Common myeloid progenitor, CD34-positive (primary cell): ENCODE data around the gene MRE11. TPM values are rescaled to one million over a fixed set of nuclear protein-coding genes. Genes with fewer than 3 reads are reported as not detected.

ENCODE experiments used
- CTCF ChIA-PET: fragments of 350-600 bp; sonication (Branson Sonifier 250); formaldehyde crosslinking; loops from one replicate; lab custom pipeline; 2021; ENCODE audit warnings: antibody characterized with exemption; lab: Charles Lee
- POLR2A ChIA-PET: fragments of 350-600 bp; sonication (Branson Sonifier 250); formaldehyde crosslinking; loops from one replicate; lab custom pipeline; 2021; ENCODE audit warnings: antibody characterized with exemption; lab: Charles Lee
- DNase-seq, 3 donors: peaks; one replicate each; pipeline versions ENCODE4 v3.0.0 to v3.0.0-alpha.2; 2013
- H3K27ac ChIP-seq, 2 experiments: 1 replicate in 1 of 2; 2 replicates in 1 of 2; pipeline ENCODE4 v1.7.0; 2013; ENCODE audit warnings: inconsistent platforms in 2 of 2, low read length in 2 of 2, mild to moderate bottlenecking in 2 of 2, low read depth in 1 of 2, moderate library complexity in 1 of 2; ENCODE audit not compliant: severe bottlenecking in 2 of 2, insufficient read depth in 1 of 2, poor library complexity in 1 of 2
- H3K27me3 ChIP-seq, 5 experiments: replicated peaks in 2 of 5; 1 replicate in 3 of 5; 2 replicates in 2 of 5; pipeline versions ENCODE4 v1.6.1 to v1.7.0; 2013; ENCODE audit warnings: low read length in 4 of 5, mild to moderate bottlenecking in 2 of 5, moderate library complexity in 2 of 5, inconsistent platforms in 1 of 5; ENCODE audit not compliant: insufficient read depth in 5 of 5, control insufficient read depth in 4 of 5
- H3K36me3 ChIP-seq, 4 experiments: 1 replicate in 2 of 4; 2 replicates in 2 of 4; pipeline versions ENCODE4 v1.6.1 to v1.7.0; 2013; ENCODE audit warnings: low read length in 3 of 4, control low read depth in 1 of 4, mild to moderate bottlenecking in 1 of 4; ENCODE audit not compliant: control insufficient read depth in 4 of 4, insufficient read depth in 4 of 4
- H3K4me1 ChIP-seq, 4 experiments: 1 replicate in 3 of 4; 2 replicates in 1 of 4; pipeline versions ENCODE4 v1.6.1 to v1.7.1; 2013; ENCODE audit warnings: low read length in 3 of 4, mild to moderate bottlenecking in 3 of 4, control low read depth in 1 of 4, inconsistent platforms in 1 of 4, moderate library complexity in 1 of 4; ENCODE audit not compliant: control insufficient read depth in 4 of 4, insufficient read depth in 4 of 4; ENCODE audit errors: control extremely low read depth in 1 of 4
- H3K4me3 ChIP-seq, 7 experiments: 1 replicate in 4 of 7; 2 replicates in 3 of 7; pipeline versions ENCODE4 v1.5.1 to v1.7.0; 2013; ENCODE audit warnings: mild to moderate bottlenecking in 7 of 7, low read length in 6 of 7, moderate library complexity in 6 of 7, inconsistent platforms in 2 of 7, low read depth in 2 of 7, control low read depth in 1 of 7; ENCODE audit not compliant: insufficient read depth in 4 of 7, control insufficient read depth in 1 of 7; ENCODE audit errors: extremely low read depth in 1 of 7
- H3K9me3 ChIP-seq, 5 experiments: 1 replicate in 4 of 5; 2 replicates in 1 of 5; pipeline versions ENCODE4 v1.6.1 to v1.7.1; 2013; ENCODE audit warnings: low read length in 4 of 5, mild to moderate bottlenecking in 2 of 5, inconsistent platforms in 1 of 5, low read depth in 1 of 5, moderate library complexity in 1 of 5; ENCODE audit not compliant: control insufficient read depth in 4 of 5, insufficient read depth in 2 of 5; ENCODE audit errors: control extremely low read depth in 1 of 5
- WGBS: methylation state at CpG from one replicate; pipeline ENCODE4 v1.1.5; 2013; ENCODE audit not compliant: insufficient coverage; 5-methylcytosine and 5-hydroxymethylcytosine counted together
- polyA plus RNA-seq: library from polyadenylated mRNA; unstranded; fragments of 120-200 nt; gene quantifications from one replicate; pipeline ENCODE4 v1.2.1, GENCODE V29; 2013

The MRE11 gene
- polyA plus RNA-seq: 35.0 TPM

DNA sequence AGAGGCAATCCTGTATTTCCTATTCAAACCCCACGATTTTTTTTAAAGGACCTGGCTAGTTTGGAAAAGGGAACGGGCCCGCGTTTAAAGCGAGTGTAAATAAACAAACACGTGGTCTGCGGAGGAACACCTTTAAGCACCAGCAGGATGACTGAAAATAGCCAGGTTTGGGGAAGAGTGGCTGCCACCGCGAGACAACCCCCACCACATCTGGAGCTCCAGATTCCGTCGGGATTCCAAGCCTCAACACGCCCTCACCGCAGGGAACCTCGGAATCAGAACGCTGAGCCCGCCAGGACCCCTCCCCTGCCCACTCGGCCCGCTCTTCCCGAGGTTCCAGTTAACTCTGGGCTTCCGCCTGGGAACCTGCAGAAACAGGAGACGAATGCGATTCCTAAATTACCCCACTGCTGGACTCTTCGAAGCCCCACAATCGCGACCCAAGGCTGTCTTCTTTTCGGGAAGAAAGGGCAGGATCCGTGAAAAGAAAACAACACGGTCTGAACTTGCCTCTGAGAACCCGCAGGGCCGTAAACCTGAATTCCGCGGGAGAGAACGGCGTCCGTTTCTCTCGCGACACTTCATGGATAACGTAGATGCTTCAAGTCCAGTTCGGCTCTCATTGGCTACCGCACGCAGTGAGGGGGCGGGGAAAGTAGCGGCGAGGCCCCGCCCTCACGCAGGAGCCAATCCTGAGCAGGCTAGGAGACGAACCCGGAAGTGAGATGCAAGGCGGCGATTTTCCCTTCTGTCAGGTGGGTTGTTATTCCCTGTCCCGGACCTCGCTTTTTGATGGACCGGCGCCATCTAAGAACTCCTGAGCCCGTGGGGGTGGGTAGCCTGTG lies at the start of gene MRE11, which contains the start of gene ANKRD49:
TSS of gene MRE11 (minus strand) at position 564 of the 845 bp plus-strand sequence. CDS start 1,043 bp downstream, outside the sequence.
TSS of gene ANKRD49 (plus strand) at position 704 of the 845 bp plus-strand sequence. CDS start 2,710 bp downstream, outside the sequence.
- Histone ChIP-seq H3K27me3 (no peaks in the 10 kb centered on the region), H3K27ac (peak within 1 kb of the TSS; percentile 94 to 95), H3K4me1 (peaks cover 5 to 30% (median 9%) of the 10 kb centered on the region in 4 experiments), H3K4me3 (peak within 1 kb of the TSS; percentile 56 to 99 (median 97)), H3K36me3 (peaks cover 3 to 40% (median 23%) of the 10 kb centered on the region in 4 experiments), H3K9me3 (no peaks in the 10 kb centered on the region)
- ChIA-PET CTCF (no interaction called here), POLR2A (no interaction called here)
- peak; percentile 98 to 99 (median 99) for DNase-seq
- WGBS: under 1% methylated on average over 54 of the region's 55 CpGs

DNA sequence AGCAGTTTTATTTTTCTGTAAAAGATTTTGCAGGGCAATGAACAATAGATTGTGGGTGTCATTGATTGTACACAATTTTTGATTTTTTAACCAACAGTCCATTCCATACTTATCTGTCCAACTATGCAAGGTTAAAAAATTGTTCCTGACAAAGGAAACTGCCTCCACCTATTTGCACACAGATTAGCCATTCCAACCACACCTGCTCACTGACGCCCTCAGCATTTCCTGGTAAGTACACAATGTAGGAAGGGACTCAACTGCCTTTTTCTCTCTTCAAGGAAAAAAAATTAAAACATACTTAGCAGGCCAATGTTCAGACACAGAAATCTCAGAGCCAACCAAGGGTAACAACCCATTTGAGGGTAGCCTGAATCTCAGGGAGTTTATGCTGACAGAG lies 45.8 kb upstream of the MRE11 start:
- Histone ChIP-seq H3K36me3 (no peaks in the 10 kb centered on the region), H3K9me3 (no peaks in the 10 kb centered on the region), H3K27me3 (no peaks in the 10 kb centered on the region), H3K4me1 (peaks cover 0 to 11% (median 8%) of the 10 kb centered on the region in 4 experiments), H3K4me3 (no peak overlapping the region), H3K27ac (no peak overlapping the region)
- CTCF ChIA-PET: interaction anchor here (1.3 kb wide), 1 partner anchor 57 kb away, joined by 3 read pairs; no protein-coding TSS in a partner anchor
- WGBS: no CpG with 5 or more reads among the region's 1 CpG
- POLR2A ChIA-PET: no interaction called here
- no peak for DNase-seq

GRCh38 chr11:94537031-94537600 lies 43.5 kb upstream of the MRE11 start:
- no peak for DNase-seq
- Histone ChIP-seq H3K9me3 (no peaks in the 10 kb centered on the region), H3K27ac (no peak overlapping the region), H3K27me3 (no peaks in the 10 kb centered on the region), H3K36me3 (no peaks in the 10 kb centered on the region), H3K4me1 (no peaks in the 10 kb centered on the region), H3K4me3 (no peak overlapping the region)
- ChIA-PET CTCF (interaction anchor here (1.0 to 2.0 kb wide), 3 partner anchors 12 to 60 kb away, joined by 3 to 5 read pairs (median 3); partner anchors contain the start of gene C11orf97), POLR2A (no interaction called here)
- 86% methylated on average over 1 of the region's 3 CpGs for WGBS

DNA sequence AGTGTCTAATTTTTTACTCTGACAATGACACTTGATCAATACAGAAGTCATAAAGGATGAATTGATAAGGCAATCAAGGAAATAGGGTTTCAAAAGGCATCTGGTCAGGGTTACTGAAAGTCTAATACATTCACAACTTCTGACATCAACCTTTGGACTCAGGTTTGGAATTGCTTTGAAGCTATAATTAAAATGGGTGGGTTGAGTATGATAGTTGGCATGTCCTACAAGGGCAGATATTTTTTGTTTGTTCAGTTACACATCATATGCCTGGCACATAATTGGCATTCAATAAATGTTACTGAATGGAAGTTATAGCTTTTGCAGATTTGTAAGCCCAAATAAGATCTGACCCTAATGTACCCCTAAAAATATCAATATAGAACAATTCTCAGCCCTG lies 42.7 kb upstream of the MRE11 start:
- Histone ChIP-seq H3K27me3 (no peaks in the 10 kb centered on the region), H3K9me3 (no peaks in the 10 kb centered on the region), H3K27ac (no peak overlapping the region), H3K4me1 (no peaks in the 10 kb centered on the region), H3K4me3 (no peak overlapping the region), H3K36me3 (no peaks in the 10 kb centered on the region)
- ChIA-PET POLR2A (no interaction called here), CTCF (interaction anchor here (1.0 to 2.0 kb wide), 4 partner anchors 11 to 60 kb away, joined by 3 to 5 read pairs (median 4); partner anchors contain the start of gene C11orf97)
- DNase-seq: no peak

DNA sequence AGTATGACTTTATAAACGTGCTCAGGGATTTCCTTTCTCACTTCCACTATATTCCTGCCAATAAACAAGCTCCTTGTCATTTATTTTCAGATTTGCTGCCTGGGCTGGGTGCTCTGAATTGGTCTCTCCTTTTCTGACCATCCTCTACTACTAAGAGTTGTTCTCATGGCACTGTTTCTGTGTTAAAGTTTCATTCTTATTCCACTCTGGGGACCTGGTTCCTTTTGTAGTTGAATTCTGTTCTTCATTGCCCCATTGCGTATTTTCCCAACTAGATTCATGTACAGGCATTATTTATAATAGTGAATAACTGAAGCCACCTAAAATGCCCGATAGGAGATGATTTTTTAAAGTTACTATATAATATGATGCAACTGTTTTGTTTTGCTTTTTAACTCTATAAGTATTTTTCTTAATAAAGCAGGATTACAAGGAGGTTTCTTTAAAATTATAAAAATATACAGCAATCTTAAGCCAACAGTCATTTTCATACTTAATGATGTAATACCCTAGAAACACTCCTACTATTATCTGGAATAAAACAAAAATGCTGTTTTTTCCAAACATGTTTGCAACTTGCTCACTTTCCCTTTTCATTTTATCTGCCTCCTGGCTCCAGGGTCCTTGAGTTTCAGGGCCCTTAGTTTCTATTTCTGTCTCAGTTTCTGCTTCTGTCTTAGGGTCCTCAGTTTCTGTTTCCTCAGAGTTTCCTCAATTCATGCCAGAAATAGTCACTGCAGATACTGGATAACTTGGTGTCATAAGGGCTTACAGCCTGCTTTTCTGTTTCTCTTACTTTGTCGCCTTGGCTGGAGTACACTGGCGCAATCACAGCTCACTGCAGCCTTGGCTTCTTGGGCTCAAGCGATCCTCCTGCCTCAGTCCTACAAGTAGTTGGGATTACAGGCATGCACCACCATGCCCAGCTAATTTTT lies 40.3 kb upstream of the MRE11 start:
- 75% methylated on average over 3 of the region's 6 CpGs for WGBS
- DNase-seq: no peak
- Histone ChIP-seq H3K4me1 (no peaks in the 10 kb centered on the region), H3K27ac (no peak overlapping the region), H3K27me3 (no peaks in the 10 kb centered on the region), H3K4me3 (no peak overlapping the region), H3K9me3 (no peaks in the 10 kb centered on the region), H3K36me3 (no peaks in the 10 kb centered on the region)
- CTCF ChIA-PET: no interaction called here
- POLR2A ChIA-PET: no interaction called here

DNA sequence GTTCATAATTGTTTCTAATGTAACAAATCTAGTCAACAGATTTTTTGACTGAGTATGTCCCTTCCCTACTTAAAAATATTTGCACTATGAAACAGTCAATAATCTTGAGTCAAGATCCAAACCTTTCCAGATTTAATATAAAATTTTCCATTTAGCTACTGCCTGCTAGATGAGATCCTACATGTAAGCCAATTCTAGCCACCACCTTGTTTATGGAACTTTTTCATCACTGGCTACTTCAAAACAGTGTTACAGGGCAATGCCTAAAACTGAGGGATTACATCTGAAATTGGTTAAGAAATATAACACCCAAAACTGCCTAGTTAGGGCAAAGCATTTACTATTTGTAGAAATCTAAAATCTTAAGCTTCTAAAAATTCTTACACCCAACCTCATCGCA lies 39.6 kb upstream of the MRE11 start:
- WGBS: no CpG with 5 or more reads among the region's 1 CpG

More for the DNA sequence above, 39.6 kb upstream of the MRE11 start:
- Histone ChIP-seq H3K4me1 (no peaks in the 10 kb centered on the region), H3K36me3 (no peaks in the 10 kb centered on the region), H3K9me3 (no peaks in the 10 kb centered on the region), H3K4me3 (no peak overlapping the region), H3K27ac (no peak overlapping the region), H3K27me3 (no peaks in the 10 kb centered on the region)
- ChIA-PET POLR2A (no interaction called here), CTCF (no interaction called here)
- no peak for DNase-seq
